GM21723 (cell line): ENCODE measurements around the gene METAP1D.
"Not testable (repeated sequence)": the region's sequence is repeated elsewhere in the genome, so short reads cannot be mapped to it uniquely, and the experiment has no call there.

ENCODE experiments used
- ATAC-seq: cut with Tn5 transposase; IDR thresholded peaks from one replicate; pipeline ENCODE4 v1.9.1; 2021; ENCODE audit warnings: mild to moderate bottlenecking, moderate library complexity; ENCODE audit not compliant: unreplicated experiment

Gene METAP1D

DNA sequence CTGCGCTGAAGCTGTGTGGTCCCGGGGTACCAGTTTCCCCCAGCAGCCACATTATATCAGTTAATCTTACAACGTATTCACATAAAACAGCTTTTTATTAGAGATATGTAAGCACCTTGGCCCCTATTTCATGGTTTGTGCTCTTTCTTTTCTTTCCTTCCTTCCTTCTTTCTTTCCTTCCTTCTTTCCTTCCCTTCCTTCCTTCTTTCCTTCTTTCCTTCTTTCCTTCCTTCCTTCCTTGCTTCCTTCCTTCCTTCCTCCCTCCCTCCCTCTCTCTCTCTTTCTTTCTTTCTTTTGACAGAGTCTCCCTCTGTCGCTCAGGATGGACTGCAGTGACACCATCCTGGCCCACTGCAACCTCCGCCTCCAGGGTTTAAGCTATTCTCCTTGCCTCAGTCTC lies 3.7 kb upstream of the METAP1D start:
- ATAC-seq: no peak

GRCh38 chr2:171997031-171997430 lies 2.7 kb upstream of the METAP1D start:
- ATAC-seq: not testable (repeated sequence)

DNA sequence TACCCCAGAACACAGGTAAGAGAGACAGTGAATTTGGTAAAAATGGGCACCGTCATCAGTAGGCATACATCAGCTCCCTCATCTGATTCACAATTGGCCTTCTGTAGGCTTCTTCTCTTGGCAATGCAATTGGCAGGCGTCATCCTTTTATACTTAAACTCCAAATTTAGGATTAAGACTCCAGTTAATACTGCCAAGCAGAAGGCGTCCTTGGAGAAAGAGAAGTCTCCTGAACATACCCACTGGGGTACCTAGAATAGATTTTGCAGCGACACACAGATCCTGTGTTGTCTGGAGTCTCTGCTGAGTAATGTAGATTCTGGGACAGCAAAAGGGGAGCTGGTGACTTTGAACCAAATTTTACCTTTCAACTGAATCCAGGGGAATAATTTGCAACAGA lies 592 bp upstream of the METAP1D start:
- peak; percentile 13 for ATAC-seq

DNA sequence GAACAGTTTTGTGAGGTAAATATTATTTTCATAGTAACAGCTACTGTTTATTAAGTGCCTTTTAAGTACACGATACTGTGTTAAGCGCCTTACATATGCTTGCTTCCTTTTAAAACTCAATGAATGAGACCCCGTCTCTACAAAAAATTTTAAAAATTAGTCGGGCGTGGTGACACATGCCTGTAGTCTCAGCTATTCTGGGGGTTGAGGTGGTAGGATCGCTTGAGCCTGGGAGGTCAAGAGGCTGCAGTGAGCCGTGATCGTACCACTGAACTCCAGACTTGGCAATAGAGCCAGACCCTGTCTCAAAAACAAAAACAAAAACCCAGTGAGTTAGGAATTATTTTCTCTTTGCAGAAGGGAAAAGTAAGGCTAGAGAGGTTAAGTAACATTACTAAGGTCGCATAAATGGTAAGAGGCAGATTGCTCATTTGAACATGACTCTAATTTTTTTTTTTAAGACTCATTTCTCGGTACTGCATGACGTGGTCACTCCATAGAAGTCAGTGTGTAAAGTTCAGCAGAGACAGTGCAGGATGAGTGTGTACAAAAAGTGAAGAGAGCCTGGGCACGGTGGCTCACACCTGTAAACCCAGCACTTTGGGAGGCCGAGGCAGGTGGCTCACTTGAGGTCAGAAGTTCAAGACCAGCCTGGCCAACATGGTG lies 1.1 kb downstream of the METAP1D start:
- no peak for ATAC-seq

DNA sequence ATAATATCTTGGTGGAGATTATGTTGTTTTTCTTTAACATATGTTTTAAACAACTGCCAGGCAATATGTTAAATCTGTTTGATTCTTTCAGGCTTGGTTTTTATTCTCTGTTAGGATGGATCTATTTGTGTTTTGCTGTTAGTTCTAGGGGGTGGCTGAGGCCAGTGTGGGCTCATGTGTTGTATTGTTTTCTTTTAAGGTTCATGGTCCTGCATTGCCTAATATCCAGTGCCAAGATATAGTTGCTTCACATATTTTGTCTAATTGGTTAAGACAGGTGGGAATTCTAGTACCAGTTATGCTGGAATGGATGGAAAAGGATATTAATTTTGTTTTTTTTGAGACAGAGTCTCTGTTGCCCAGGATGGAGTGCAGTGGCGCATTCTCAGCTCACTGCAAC lies 7.6 kb downstream of the METAP1D start:
- ATAC-seq: no peak

DNA sequence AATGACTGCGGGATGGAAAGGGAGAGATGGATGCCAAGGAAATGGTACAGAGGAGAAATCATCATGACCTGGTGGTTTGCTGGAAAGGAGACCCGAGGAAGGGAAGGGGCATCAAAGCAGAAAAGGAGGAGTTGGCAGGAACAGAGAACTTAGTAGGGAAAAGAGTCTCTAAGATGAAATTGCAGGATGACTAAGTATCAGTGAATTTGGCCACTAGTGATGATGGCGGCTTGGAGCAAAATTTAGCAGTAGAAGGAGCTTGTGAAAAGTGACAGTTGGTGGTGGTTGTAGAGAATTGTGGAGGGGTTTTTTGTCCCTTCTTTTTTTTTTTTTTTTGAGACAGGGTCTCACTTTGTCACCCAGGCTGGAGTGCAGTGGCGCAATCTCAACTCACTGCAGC lies 10.1 kb downstream of the METAP1D start:
- no peak for ATAC-seq

DNA sequence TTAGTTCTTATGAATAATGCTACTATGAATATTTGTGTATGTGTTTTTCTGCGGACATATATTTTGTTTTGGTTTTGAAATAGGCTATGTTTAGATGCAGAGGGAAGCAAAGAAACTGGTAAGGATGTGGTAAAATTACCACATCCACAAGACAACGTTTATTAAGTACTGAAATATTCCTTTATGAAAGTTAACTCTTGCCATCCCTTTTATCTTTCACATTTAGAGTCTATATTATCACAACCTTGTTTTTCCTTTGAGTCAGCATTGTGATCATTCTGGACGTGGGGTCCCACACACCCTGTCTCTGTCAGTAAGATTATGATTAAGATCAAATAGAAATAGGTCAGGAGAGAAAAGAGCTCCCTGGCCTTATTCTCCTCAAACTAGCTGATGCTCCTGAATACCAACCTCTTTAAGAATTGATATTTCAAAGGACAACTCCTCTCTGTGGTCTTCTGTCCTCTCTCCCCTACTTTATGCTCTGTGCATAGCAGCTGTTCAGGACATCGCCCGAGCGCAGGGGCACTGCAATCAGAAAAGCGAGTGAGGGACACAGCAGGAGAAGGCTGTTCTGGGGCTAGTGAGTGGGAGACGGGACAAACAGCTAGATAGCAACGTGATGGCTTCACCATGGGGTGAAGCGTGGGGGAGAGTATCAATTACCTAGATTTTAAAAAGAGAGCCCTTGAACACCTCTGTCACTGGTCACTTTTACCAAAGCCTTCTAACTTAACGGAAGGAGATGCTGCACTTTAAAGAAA lies 12.2 kb downstream of the METAP1D start:
- ATAC-seq: peak; percentile 48

GRCh38 chr2:172012677-172013391 lies 13.1 kb downstream of the METAP1D start:
- no peak for ATAC-seq

DNA sequence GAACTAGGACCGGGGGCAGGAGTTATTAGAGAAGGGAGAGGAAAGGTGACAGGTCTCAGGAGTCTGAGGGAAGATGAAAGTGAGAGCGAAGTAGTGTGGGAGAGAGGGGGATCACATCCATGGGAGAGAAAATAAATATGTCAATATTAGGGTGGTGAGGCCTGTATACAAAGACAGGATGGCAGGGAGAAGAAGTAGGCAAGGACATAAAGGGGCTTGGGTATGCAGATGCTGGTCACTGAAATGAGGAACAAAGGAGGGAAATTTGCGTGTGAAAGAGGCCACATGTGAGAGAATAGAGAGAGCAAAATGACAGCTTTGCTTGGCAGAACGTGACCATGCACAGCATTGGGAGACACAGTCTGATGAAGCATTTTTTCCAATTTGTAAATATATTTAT lies 13.6 kb downstream of the METAP1D start:
- ATAC-seq: peak; percentile 81

DNA sequence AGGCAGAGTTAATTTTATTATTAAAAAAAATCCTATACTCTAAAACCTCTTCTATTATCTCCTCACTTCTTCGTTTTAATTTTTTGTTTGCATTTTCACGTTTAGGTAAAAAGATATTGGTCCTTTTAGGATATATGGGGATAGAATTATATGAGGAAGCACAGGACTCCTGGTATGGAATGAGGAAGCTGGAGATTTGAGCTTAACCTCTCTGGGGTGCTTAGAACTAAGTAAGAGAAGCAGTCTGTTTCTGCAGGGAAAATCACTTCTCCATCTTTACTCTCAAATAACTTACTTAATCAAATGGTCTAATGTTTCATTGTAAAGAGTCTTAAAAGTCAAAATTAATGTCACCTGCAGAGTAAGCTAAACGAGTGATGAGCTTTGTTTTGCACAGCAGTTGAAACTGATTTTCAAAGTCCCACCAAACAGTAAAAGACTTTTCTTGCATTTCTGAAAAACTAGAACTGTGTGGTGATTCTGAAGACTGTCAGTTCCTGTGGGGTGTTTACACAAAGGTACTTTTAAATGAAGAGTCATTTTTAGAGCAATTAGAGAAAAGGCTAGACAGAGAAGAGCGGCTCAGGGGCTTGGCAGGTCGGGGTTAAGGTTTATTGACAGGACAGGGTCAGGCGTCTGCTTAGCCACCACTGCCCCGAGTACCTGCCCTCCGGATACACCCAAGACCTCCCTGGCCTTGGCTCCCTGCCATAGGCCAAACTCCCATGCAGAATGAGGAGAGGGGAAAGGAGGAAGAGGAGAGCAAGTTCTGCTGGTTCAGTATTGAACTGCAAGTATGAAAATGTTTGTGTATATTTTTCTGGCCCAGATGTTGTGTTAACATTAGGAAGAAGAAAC lies 21.6 kb downstream of the METAP1D start:
- no peak for ATAC-seq

- ATAC-seq: no peak
Observed at GRCh38 chr2:172021955-172022354, 22.2 kb downstream of the METAP1D start.

GRCh38 chr2:172031536-172031935 lies 31.8 kb downstream of the METAP1D start:
- ATAC-seq: no peak

- no peak for ATAC-seq
Observed at GRCh38 chr2:172038121-172038520, 38.4 kb downstream of the METAP1D start.

DNA sequence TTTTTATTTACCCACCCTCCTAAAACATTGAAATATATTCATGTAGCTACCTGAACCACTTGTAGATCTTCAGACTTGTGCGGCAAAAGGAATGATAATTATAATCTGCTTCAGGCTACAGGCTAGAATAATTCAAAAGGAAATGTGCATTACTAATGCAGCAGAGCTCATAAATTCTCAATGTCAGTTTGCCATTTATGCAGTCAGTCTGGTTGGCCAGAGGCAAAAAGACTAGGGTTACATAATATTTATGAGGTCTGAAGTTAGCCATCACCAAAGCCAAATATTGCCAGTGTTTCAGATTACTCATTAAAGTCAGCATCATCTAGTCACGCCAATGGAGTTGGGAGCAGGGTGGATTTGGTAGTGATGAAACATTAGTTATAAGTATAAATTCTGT lies 38.9 kb downstream of the METAP1D start:
- no peak for ATAC-seq

GRCh38 chr2:172039011-172039704 lies 39.4 kb downstream of the METAP1D start:
- no peak for ATAC-seq

DNA sequence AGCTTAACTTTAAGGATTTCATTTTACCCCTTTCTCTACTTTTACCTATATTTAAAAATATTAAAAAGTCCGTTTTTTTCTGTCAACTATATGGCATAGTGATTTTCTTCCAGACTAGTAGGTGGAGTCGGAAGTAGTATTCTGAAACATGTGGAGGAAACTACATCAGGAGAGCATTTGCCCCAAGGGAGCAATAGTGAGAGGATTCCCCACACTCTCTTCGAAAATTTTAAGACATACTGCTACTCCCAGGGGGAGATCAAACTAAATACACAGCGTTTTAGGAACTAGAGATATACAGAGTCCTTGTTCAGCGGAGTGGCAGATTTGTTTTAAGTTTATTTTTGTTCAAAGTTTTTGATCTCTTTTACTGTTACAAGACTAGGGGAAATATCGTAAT lies 40.6 kb downstream of the METAP1D start:
- no peak for ATAC-seq

DNA sequence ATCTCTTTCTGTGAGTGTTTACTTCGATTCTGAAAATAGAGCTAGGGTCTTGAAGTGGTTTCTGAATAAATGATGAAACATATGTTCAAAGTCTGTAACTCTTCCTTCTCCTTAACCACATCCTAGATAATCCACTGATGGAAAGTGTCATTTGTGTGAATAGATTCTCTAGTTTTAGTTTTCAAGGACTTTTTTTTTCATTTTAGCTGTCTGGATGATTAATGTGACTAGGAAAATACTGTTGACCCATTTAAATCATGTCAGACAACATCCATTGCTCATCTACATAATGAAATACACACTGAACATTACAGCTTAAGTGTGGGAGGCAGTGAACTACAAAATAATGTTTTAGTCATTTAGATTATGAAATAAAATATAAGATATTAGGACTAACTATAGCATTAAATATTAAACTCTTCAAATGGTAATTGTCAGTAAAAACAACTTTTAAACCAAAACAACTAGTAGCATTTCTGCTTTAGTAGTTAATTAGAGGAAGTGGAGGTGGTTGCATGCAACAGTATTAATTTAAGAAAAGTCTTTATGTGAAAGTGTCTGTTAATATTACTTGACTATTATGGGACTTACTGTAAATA lies 46.4 kb downstream of the METAP1D start:
- no peak for ATAC-seq

DNA sequence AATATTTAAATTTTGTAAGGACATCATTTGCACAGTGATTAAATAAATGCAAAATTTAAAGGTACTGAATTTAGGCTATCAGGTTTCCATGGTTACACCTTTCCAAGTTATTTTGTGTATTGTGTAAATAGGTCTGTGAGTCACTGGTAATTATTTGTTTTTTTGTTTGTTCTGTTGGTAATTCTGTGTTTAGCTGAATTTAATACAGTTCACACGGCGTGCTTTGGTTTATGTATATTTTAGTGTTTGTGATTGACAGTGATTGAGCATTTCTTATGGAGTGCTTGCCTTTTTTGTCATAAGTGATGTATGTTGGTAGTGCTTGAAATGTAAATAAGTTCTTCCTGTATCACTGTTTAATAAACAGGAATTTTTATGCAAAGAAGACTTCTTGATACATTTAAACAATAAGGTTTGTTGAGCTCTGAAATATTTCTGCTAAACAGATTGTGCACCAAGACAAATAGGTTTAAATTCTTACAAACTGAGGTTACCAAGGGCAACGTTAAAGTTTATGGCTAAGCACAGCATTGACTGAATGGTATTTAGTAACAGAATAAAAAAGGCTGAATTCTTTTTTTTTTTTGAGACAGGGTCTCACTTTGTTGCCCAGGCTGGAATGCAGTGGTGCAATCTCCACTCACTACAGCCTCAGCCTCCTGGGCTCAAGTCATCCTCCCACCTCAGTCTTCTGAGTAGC lies 47.3 kb downstream of the METAP1D start:
- ATAC-seq: no peak
